Natural killer cell (primary cell): ENCODE measurements around the gene CD68. TPM values are rescaled to one million over a fixed set of nuclear protein-coding genes. Genes with fewer than 3 reads are reported as not detected.

Experiments used
- ATAC-seq, 3 donors: fragments of 150-1000 bp in 2 of 3; fragments of 200-7000 bp in 1 of 3; cut with Tn5 transposase; 1 replicate in 1 of 3; 2 replicates in 2 of 3; pipeline ENCODE4 v1.10.0; 2021; ENCODE audit warnings: mild to moderate bottlenecking in 2 of 3, moderate library complexity in 2 of 3
- DNase-seq, 2 donors: peaks; one replicate each; pipeline versions ENCODE4 v3.0.0 to v3.0.0-alpha.2; 2013 to 2021; ENCODE audit warnings: mixed read lengths in 1 of 2
- H3K27ac ChIP-seq: one replicate; pipeline ENCODE4 v1.5.1; 2013; ENCODE audit warnings: mild to moderate bottlenecking, low read length
- H3K27me3 ChIP-seq: one replicate; pipeline ENCODE4 v1.6.1; 2013; ENCODE audit warnings: low read length; ENCODE audit not compliant: control insufficient read depth, insufficient read depth
- H3K36me3 ChIP-seq: one replicate; pipeline ENCODE4 v1.6.1; 2013; ENCODE audit warnings: low read length; ENCODE audit not compliant: control insufficient read depth, insufficient read depth
- H3K4me1 ChIP-seq: one replicate; pipeline ENCODE4 v1.6.1; 2013; ENCODE audit warnings: low read length; ENCODE audit not compliant: control insufficient read depth, insufficient read depth
- H3K4me3 ChIP-seq: one replicate; pipeline ENCODE4 v1.5.1; 2013; ENCODE audit warnings: low read length
- H3K9me3 ChIP-seq: one replicate; pipeline ENCODE4 v1.6.1; 2013; ENCODE audit warnings: low read length; ENCODE audit not compliant: control insufficient read depth, insufficient read depth
- H3K27ac Mint-ChIP-seq, 2 donors: one replicate each; pipeline ENCODE4 v1.8.0; 2022; ENCODE audit warnings: mild to moderate bottlenecking in 2 of 2, mixed read lengths in 2 of 2, moderate library complexity in 1 of 2
- H3K27me3 Mint-ChIP-seq, 2 donors: one replicate each; pipeline ENCODE4 v1.8.0; 2022; ENCODE audit warnings: low read depth in 2 of 2, mixed read lengths in 2 of 2
- H3K36me3 Mint-ChIP-seq: one replicate; pipeline ENCODE4 v1.8.0; 2022; ENCODE audit warnings: mixed read lengths
- H3K4me1 Mint-ChIP-seq, 2 donors: one replicate each; pipeline ENCODE4 v1.8.0; 2022; ENCODE audit warnings: mixed read lengths in 2 of 2
- H3K4me3 Mint-ChIP-seq: one replicate; pipeline ENCODE4 v1.8.0; 2022; ENCODE audit warnings: mild to moderate bottlenecking, moderate library complexity, mixed read lengths
- H3K9me3 Mint-ChIP-seq, 2 donors: one replicate each; pipeline ENCODE4 v1.8.0; 2022; ENCODE audit warnings: mixed read lengths in 2 of 2
- CTCF ChIP-seq: fragments of 200-600 bp; IDR thresholded peaks from one replicate; pipeline ENCODE4 v1.8.0; 2022; ENCODE audit warnings: antibody characterized with exemption
- WGBS: methylation state at CpG from one replicate; pipeline ENCODE4 v1.1.7; 2013; ENCODE audit warnings: missing lambda C conversion rate; ENCODE audit not compliant: insufficient coverage; 5-methylcytosine and 5-hydroxymethylcytosine counted together
- intact Hi-C: fragments of 100-400 bp; cut with micrococcal nuclease; formaldehyde crosslinking; loops from one replicate; pipeline ENCODE4 v1.14.2; 2022
- total RNA-seq, 4 donors: library from RNA; stranded (reverse); fragments of 120-200 nt in 1 of 4; gene quantifications; one replicate each; pipeline versions ENCODE4 v1.2.3 to v1.2.4, GENCODE V29; 2013 to 2022

CD68 gene
- total RNA-seq, 3 donors from 2014 or later (not counting 1 experiment from before 2014, with no cell fraction given), result 1.4 to 24.7 (median 13.0) TPM

- H3K4me1 ChIP-seq, result peaks cover 50% of the 10 kb centered on the region
- Mint-ChIP-seq H3K4me3 (peak within 1 kb of the TSS; percentile 90), H3K4me1 (peaks cover 49 to 59% of the 10 kb centered on the region in 2 donors), H3K9me3 (no peaks in the 10 kb centered on the region), H3K36me3 (no peaks in the 10 kb centered on the region), H3K27me3 (no peaks in the 10 kb centered on the region), H3K27ac (peak within 1 kb of the TSS; percentile 82 to 86)
- H3K4me3 ChIP-seq, result peak within 1 kb of the TSS; percentile 64
- H3K27ac ChIP-seq, result peak within 1 kb of the TSS; percentile 77
- ATAC-seq, result peak; percentile 81 to 83 (median 83)
- intact Hi-C loops, result no loop called here
- H3K36me3 ChIP-seq, result peaks cover 2% of the 10 kb centered on the region
- no peaks in the 10 kb centered on the region for H3K27me3 ChIP-seq
- 1% methylated on average over 65 of the region's 65 CpGs for WGBS
- peak; percentile 53 to 69 for DNase-seq
- TF ChIP-seq CTCF, result peak; percentile 12
- H3K9me3 ChIP-seq, result no peaks in the 10 kb centered on the region
Observed at GRCh38 chr17:7548585-7549400, 30.6 kb upstream of the CD68 start, which contains the start of gene TNFSF12. TSS of gene TNFSF12 (plus strand) at chr17:7549058. CDS start at chr17:7549154, 96 bp downstream.

GRCh38 chr17:7549401-7550055, 29.9 kb upstream of the CD68 start:
- Mint-ChIP-seq H3K9me3 (no peaks in the 10 kb centered on the region), H3K4me3 (peak overlapping the region; percentile 82), H3K27ac (peak overlapping the region; percentile 72 to 86), H3K27me3 (no peaks in the 10 kb centered on the region), H3K36me3 (no peaks in the 10 kb centered on the region), H3K4me1 (peaks cover 50 to 64% of the 10 kb centered on the region in 2 donors)
- DNase-seq, result peak in 1 of 2 donors; percentile 66
- H3K4me3 ChIP-seq, result peak overlapping the region; percentile 64
- peak overlapping the region; percentile 77 for H3K27ac ChIP-seq
- intact Hi-C loops, result no loop called here
- peaks cover 53% of the 10 kb centered on the region for H3K4me1 ChIP-seq
- H3K36me3 ChIP-seq, result peaks cover 2% of the 10 kb centered on the region
- H3K27me3 ChIP-seq, result no peaks in the 10 kb centered on the region
- no peaks in the 10 kb centered on the region for H3K9me3 ChIP-seq
- peak; percentile 39 to 62 (median 51) for ATAC-seq
- 23% methylated on average over 20 of the region's 20 CpGs for WGBS
- no peak for TF ChIP-seq CTCF

- Mint-ChIP-seq H3K9me3 (no peaks in the 10 kb centered on the region), H3K4me3 (no peak overlapping the region), H3K4me1 (peaks cover 54 to 72% of the 10 kb centered on the region in 2 donors), H3K36me3 (no peaks in the 10 kb centered on the region), H3K27me3 (no peaks in the 10 kb centered on the region), H3K27ac (peak overlapping the region; percentile 72 to 86)
- Histone ChIP-seq H3K36me3 (peaks cover 2% of the 10 kb centered on the region), H3K4me3 (no peak overlapping the region), H3K4me1 (peaks cover 54% of the 10 kb centered on the region), H3K9me3 (no peaks in the 10 kb centered on the region), H3K27me3 (no peaks in the 10 kb centered on the region), H3K27ac (peak overlapping the region; percentile 77)
- ATAC-seq (no peak), DNase-seq (no peak)
- intact Hi-C loops, result no loop called here
- WGBS, result 86% methylated on average over 6 of the region's 6 CpGs
- TF ChIP-seq CTCF, result no peak
Observed at GRCh38 chr17:7550344-7550743, 29.1 kb upstream of the CD68 start.
